ENCODE data around the gene EPHB2. TPM values are rescaled to one million over a fixed set of nuclear protein-coding genes. Genes with fewer than 3 reads are reported as not detected.

EPHB2 gene
- total RNA-seq, 6 experiments from 2014 or later: 13.1 to 36.4 (median 30.9) TPM

GRCh38 chr1:22784737-22785136 is 74.1 kb downstream of the EPHB2 start:
- Mint-ChIP-seq H3K36me3 (ENCODE audit: low read depth) (no peaks in the 10 kb centered on the region), H3K27ac (no peak overlapping the region), H3K4me3 (no peak overlapping the region), H3K9me3 (no peaks in the 10 kb centered on the region), H3K27me3 (ENCODE audit: insufficient read depth) (peaks cover 3% of the 10 kb centered on the region), H3K4me1 (ENCODE audit: low read depth) (no peaks in the 10 kb centered on the region)
- DNase-seq: no peak
- no peak for TF ChIP-seq CTCF (IDR thresholded peaks at IDR 0.05)

- peaks cover 3% of the 10 kb centered on the region; the same call in 1 of the 2 replicates for H3K27me3 Mint-ChIP-seq (ENCODE audit: insufficient read depth)
- no peaks in the 10 kb centered on the region for H3K9me3 Mint-ChIP-seq
- no peaks in the 10 kb centered on the region for H3K36me3 Mint-ChIP-seq (ENCODE audit: low read depth)
- no peak overlapping the region for H3K27ac Mint-ChIP-seq
- DNase-seq: no peak
- H3K4me3 Mint-ChIP-seq: no peak overlapping the region
- no peaks in the 10 kb centered on the region for H3K4me1 Mint-ChIP-seq (ENCODE audit: low read depth)
- no peak for TF ChIP-seq CTCF (IDR thresholded peaks at IDR 0.05)
Observed at GRCh38 chr1:22786101-22786500, 75.5 kb downstream of the EPHB2 start.

- no peak for DNase-seq
- H3K36me3 Mint-ChIP-seq (ENCODE audit: low read depth): no peaks in the 10 kb centered on the region
- no peaks in the 10 kb centered on the region for H3K9me3 Mint-ChIP-seq
Observed at GRCh38 chr1:22786719-22787489, 76.3 kb downstream of the EPHB2 start.

GRCh38 chr1:22787636-22788035 is 77.0 kb downstream of the EPHB2 start:
- Mint-ChIP-seq H3K27me3 (ENCODE audit: insufficient read depth) (peaks cover 3% of the 10 kb centered on the region; the same call in 1 of the 2 replicates), H3K4me1 (ENCODE audit: low read depth) (no peaks in the 10 kb centered on the region), H3K4me3 (no peak overlapping the region), H3K36me3 (ENCODE audit: low read depth) (no peaks in the 10 kb centered on the region), H3K9me3 (no peaks in the 10 kb centered on the region), H3K27ac (no peak overlapping the region)
- no peak for TF ChIP-seq CTCF (IDR thresholded peaks at IDR 0.05)
- no peak for DNase-seq

More at GRCh38 chr1:22786719-22787489, 76.3 kb downstream of the EPHB2 start:
- TF ChIP-seq CTCF (IDR thresholded peaks at IDR 0.05): no peak
- Mint-ChIP-seq H3K27me3 (ENCODE audit: insufficient read depth) (peaks cover 3% of the 10 kb centered on the region; the same call in 1 of the 2 replicates), H3K27ac (no peak overlapping the region), H3K4me3 (no peak overlapping the region), H3K4me1 (ENCODE audit: low read depth) (no peaks in the 10 kb centered on the region)

- no peaks in the 10 kb centered on the region for H3K9me3 Mint-ChIP-seq
- no peak overlapping the region for H3K4me3 Mint-ChIP-seq
- no peak for TF ChIP-seq CTCF (IDR thresholded peaks at IDR 0.05)
- H3K27ac Mint-ChIP-seq: no peak overlapping the region
- H3K27me3 Mint-ChIP-seq (ENCODE audit: insufficient read depth): peaks cover 3% of the 10 kb centered on the region; the same call in 1 of the 2 replicates
- no peaks in the 10 kb centered on the region for H3K4me1 Mint-ChIP-seq (ENCODE audit: low read depth)
- no peaks in the 10 kb centered on the region for H3K36me3 Mint-ChIP-seq (ENCODE audit: low read depth)
- DNase-seq: no peak
Observed at GRCh38 chr1:22788254-22788661, 77.6 kb downstream of the EPHB2 start.
